Body of pancreas (tissue), 4 donors: ENCODE measurements around the gene GPR3. TPM values are rescaled to one million over a fixed set of nuclear protein-coding genes. Genes with fewer than 3 reads are reported as not detected.

Experiments used
- ATAC-seq: fragments of 150-250 bp; one replicate; pipeline ENCODE4 v1.9.1; 2016
- DNase-seq, 4 donors: peaks; one replicate each; pipeline ENCODE4 v3.0.0-alpha.2; 2019
- H3K27ac ChIP-seq, 4 donors: fragments of 200-600 bp; sonication (generic); 1 replicate in 3 of 4; 2 replicates in 1 of 4; pipeline versions ENCODE4 v1.5.1 to v1.6.1; 2016 to 2019; ENCODE audit warnings: mild to moderate bottlenecking in 1 of 4, mixed read lengths in 1 of 4, moderate library complexity in 1 of 4
- H3K27me3 ChIP-seq, 2 donors: fragments of 200-600 bp; sonication (generic); one replicate each; pipeline ENCODE4 v1.6.0; 2016; ENCODE audit warnings: mild to moderate bottlenecking in 1 of 2
- H3K36me3 ChIP-seq, 2 donors: fragments of 200-600 bp; sonication (generic); replicated peaks in 1 of 2; 2 replicates each; pipeline ENCODE4 v1.5.1; 2016; ENCODE audit warnings: low read depth in 2 of 2; ENCODE audit not compliant: insufficient read depth in 1 of 2
- H3K4me1 ChIP-seq: fragments of 200-600 bp; sonication (generic); one replicate; pipeline ENCODE4 v1.6.0; 2016
- H3K4me3 ChIP-seq, 2 donors: fragments of 200-600 bp; sonication (generic); 1 replicate in 1 of 2; 2 replicates in 1 of 2; pipeline ENCODE4 v1.5.1; 2016 to 2019
- H3K9me3 ChIP-seq, 3 donors: fragments of 200-600 bp; sonication (generic); 1 replicate in 2 of 3; 2 replicates in 1 of 3; pipeline ENCODE4 v1.5.1; 2016
- CTCF ChIP-seq, 7 experiments: fragments of 450-650 bp in 4 of 7; fragments of 200-600 bp in 3 of 7; sonication (generic) in 3 of 7; IDR thresholded peaks; one replicate each; pipeline ENCODE4 v1.5.1; 2016 to 2019; ENCODE audit warnings: antibody characterized with exemption in 7 of 7
- POLR2A ChIP-seq, 3 donors: fragments of 450-650 bp; IDR thresholded peaks; one replicate each; pipeline ENCODE4 v1.6.1; 2016; ENCODE audit warnings: antibody characterized with exemption in 3 of 3, mild to moderate bottlenecking in 2 of 3
- WGBS, 2 donors: methylation state at CpG; one replicate each; pipeline ENCODE4 v1.1.5; 2017; 5-methylcytosine and 5-hydroxymethylcytosine counted together
- intact Hi-C: fragments of 100-400 bp; cut with DNase I; formaldehyde crosslinking; loops from one replicate; pipeline ENCODE4 v1.15.1; 2023
- total RNA-seq, 2 donors: library from RNA; depleted of rRNA; stranded (reverse); fragments of >200 nt; gene quantifications; one replicate each; pipeline ENCODE4 v1.1.0, GENCODE V29; 2016

Gene GPR3
- total RNA-seq, 2 donors from 2014 or later: not detected

- DNase-seq (no peak), ATAC-seq (no peak)
- Histone ChIP-seq H3K36me3 (no peaks in the 10 kb centered on the region), H3K4me3 (no peak overlapping the region), H3K27me3 (no peaks in the 10 kb centered on the region), H3K9me3 (no peaks in the 10 kb centered on the region), H3K27ac (no peak overlapping the region), H3K4me1 (peaks cover 10% of the 10 kb centered on the region)
- TF ChIP-seq POLR2A (IDR thresholded peaks at IDR 0.05) (no peak), CTCF (IDR thresholded peaks at IDR 0.05) (no peak)
- intact Hi-C loops: no loop called here
- 85 to 91% methylated on average over 12 of the region's 12 CpGs for WGBS, 2 donors
Measured at GRCh38 chr1:27377760-27378495, 14.5 kb upstream of the GPR3 start.

DNA sequence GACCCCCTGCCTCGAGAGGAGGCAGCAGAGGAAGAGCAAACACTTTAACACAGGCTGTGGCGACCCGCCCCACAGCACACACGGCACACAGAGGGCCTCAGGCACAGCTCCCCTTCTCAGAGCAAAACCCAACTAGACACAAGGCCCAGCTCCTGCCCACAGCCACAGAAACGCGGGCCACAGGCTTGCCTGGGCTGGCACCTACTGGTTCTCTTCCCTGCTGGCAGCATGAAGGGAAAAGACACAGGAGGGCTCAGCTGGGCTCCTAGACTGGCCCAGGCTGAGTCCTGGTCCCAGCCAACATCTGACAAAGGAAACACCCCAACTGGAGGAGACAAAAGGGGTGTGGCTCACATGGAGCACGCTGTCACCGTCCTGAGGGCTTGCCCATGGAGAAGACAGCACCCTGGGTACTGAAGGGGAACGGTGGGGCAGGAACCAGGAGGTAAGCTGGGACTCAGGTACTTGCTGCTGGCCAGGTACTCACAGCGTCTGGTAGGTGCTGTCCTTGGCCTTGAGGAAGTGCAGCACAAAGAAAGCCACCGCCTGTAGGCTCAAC lies 12.8 kb upstream of the GPR3 start:
- Histone ChIP-seq H3K27me3 (no peaks in the 10 kb centered on the region), H3K9me3 (no peaks in the 10 kb centered on the region), H3K27ac (no peak overlapping the region), H3K36me3 (no peaks in the 10 kb centered on the region), H3K4me3 (no peak overlapping the region), H3K4me1 (peaks cover 12% of the 10 kb centered on the region)
- intact Hi-C loops: no loop called here
- 79 to 84% methylated on average over 3 to 10 of the region's 11 CpGs for whole genome bisulfite sequencing, 2 donors
- TF ChIP-seq CTCF (IDR thresholded peaks at IDR 0.05): no peak
- TF ChIP-seq POLR2A (IDR thresholded peaks at IDR 0.05): no peak
- no peak for ATAC-seq
- DNase-seq: no peak

DNA sequence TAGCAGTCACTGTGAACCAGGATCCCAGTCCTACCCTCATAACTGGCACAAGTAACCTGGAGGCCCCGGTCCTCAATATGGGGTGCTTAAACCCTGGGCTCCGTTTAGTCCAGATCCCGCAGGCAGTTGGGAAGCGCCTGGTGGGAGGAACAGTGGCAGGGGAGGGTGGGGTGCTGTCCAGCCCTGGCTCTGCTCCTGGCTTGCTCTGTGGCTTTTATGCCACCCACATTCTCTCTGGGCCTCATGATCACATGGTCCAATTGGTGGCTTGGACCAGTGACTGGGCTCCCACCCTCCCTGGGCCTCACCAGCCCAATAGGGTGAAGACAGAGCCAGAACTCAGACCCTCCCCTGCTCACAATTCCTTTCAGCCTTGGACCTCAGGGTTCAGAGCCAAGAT lies 12.2 kb upstream of the GPR3 start:
- 94% methylated on average over 3 of the region's 4 CpGs; no CpG with 5 or more reads in 1 of the 2 donors for WGBS, 2 donors
- ATAC-seq: no peak
- Histone ChIP-seq H3K27ac (no peak overlapping the region), H3K4me1 (peaks cover 12% of the 10 kb centered on the region), H3K27me3 (no peaks in the 10 kb centered on the region), H3K36me3 (no peaks in the 10 kb centered on the region), H3K4me3 (no peak overlapping the region), H3K9me3 (no peaks in the 10 kb centered on the region)
- TF ChIP-seq CTCF (IDR thresholded peaks at IDR 0.05) (no peak), POLR2A (IDR thresholded peaks at IDR 0.05) (no peak)
- intact Hi-C loops: no loop called here
- DNase-seq: no peak

- Histone ChIP-seq H3K9me3 (no peaks in the 10 kb centered on the region), H3K27ac (no peak overlapping the region), H3K36me3 (no peaks in the 10 kb centered on the region), H3K4me3 (no peak overlapping the region), H3K4me1 (peaks cover 12% of the 10 kb centered on the region), H3K27me3 (no peaks in the 10 kb centered on the region)
- ATAC-seq (no peak), DNase-seq (no peak)
- WGBS, 2 donors: 67% methylated on average over 10 to 12 of the region's 12 CpGs
- TF ChIP-seq CTCF (IDR thresholded peaks at IDR 0.05) (no peak), POLR2A (IDR thresholded peaks at IDR 0.05) (no peak)
- intact Hi-C loops: no loop called here
Measured at GRCh38 chr1:27380766-27381733, 11.4 kb upstream of the GPR3 start.
